Measurements from ENCODE around the gene SPTB. TPM values are rescaled to one million over a fixed set of nuclear protein-coding genes. Genes with fewer than 3 reads are reported as not detected.

SPTB gene
- total RNA-seq, 1 donor from 2014 or later = not detected

GRCh38 chr14:64734990-64735389, 144.7 kb downstream of the SPTB start:
- FAIRE-seq = no peak
- no peak overlapping the region for H3K4me3 ChIP-seq (ENCODE audit: low read depth, low read length)
- DNase-seq (ENCODE audit: low read depth) = no peak
- TF ChIP-seq CTCF (IDR thresholded peaks at IDR 0.05; ENCODE audit: insufficient read depth, low read length, severe bottlenecking) = no peak
- H3K36me3 ChIP-seq (ENCODE audit: control insufficient read depth, insufficient read depth, low read length) = peaks cover 66% of the 10 kb centered on the region
- H3K27me3 ChIP-seq (ENCODE audit: control insufficient read depth, insufficient read depth, low read length) = no peaks in the 10 kb centered on the region

GRCh38 chr14:64733899-64734298, 145.8 kb downstream of the SPTB start:
- Histone ChIP-seq H3K4me3 (ENCODE audit: low read depth, low read length) (no peak overlapping the region), H3K27me3 (ENCODE audit: control insufficient read depth, insufficient read depth, low read length) (no peaks in the 10 kb centered on the region), H3K36me3 (ENCODE audit: control insufficient read depth, insufficient read depth, low read length) (peaks cover 68% of the 10 kb centered on the region)
- TF ChIP-seq CTCF (IDR thresholded peaks at IDR 0.05; ENCODE audit: insufficient read depth, low read length, severe bottlenecking) = no peak
- DNase-seq (ENCODE audit: low read depth) (no peak), FAIRE-seq (peak; percentile 55)

GRCh38 chr14:64733321-64733720, 146.4 kb downstream of the SPTB start:
- no peaks in the 10 kb centered on the region for H3K27me3 ChIP-seq (ENCODE audit: control insufficient read depth, insufficient read depth, low read length)
- FAIRE-seq (no peak), DNase-seq (ENCODE audit: low read depth) (no peak)
- H3K4me3 ChIP-seq (ENCODE audit: low read depth, low read length) = no peak overlapping the region
- peaks cover 64% of the 10 kb centered on the region for H3K36me3 ChIP-seq (ENCODE audit: control insufficient read depth, insufficient read depth, low read length)
- TF ChIP-seq CTCF (IDR thresholded peaks at IDR 0.05; ENCODE audit: insufficient read depth, low read length, severe bottlenecking) = no peak

GRCh38 chr14:64732536-64733120, 147.1 kb downstream of the SPTB start:
- no peak for TF ChIP-seq CTCF (IDR thresholded peaks at IDR 0.05; ENCODE audit: insufficient read depth, low read length, severe bottlenecking)
- H3K36me3 ChIP-seq (ENCODE audit: control insufficient read depth, insufficient read depth, low read length) = peaks cover 65% of the 10 kb centered on the region
- H3K27me3 ChIP-seq (ENCODE audit: control insufficient read depth, insufficient read depth, low read length) = no peaks in the 10 kb centered on the region
- no peak for DNase-seq (ENCODE audit: low read depth)
- H3K4me3 ChIP-seq (ENCODE audit: low read depth, low read length) = no peak overlapping the region
- FAIRE-seq = no peak

- DNase-seq (ENCODE audit: low read depth) (no peak), FAIRE-seq (no peak)
- TF ChIP-seq CTCF (IDR thresholded peaks at IDR 0.05; ENCODE audit: insufficient read depth, low read length, severe bottlenecking) = no peak
- Histone ChIP-seq H3K4me3 (ENCODE audit: low read depth, low read length) (no peak overlapping the region), H3K27me3 (ENCODE audit: control insufficient read depth, insufficient read depth, low read length) (no peaks in the 10 kb centered on the region), H3K36me3 (ENCODE audit: control insufficient read depth, insufficient read depth, low read length) (peaks cover 63% of the 10 kb centered on the region)
Observed at GRCh38 chr14:64732066-64732465, 147.6 kb downstream of the SPTB start.

- peaks cover 56% of the 10 kb centered on the region for H3K36me3 ChIP-seq (ENCODE audit: control insufficient read depth, insufficient read depth, low read length)
- DNase-seq (ENCODE audit: low read depth) (no peak), FAIRE-seq (no peak)
- no peaks in the 10 kb centered on the region for H3K27me3 ChIP-seq (ENCODE audit: control insufficient read depth, insufficient read depth, low read length)
- no peak for TF ChIP-seq CTCF (IDR thresholded peaks at IDR 0.05; ENCODE audit: insufficient read depth, low read length, severe bottlenecking)
- no peak overlapping the region for H3K4me3 ChIP-seq (ENCODE audit: low read depth, low read length)
Observed at GRCh38 chr14:64731141-64731581, 148.5 kb downstream of the SPTB start.

All from bronchial epithelial cell (primary cell).